Adipose tissue (tissue), 3 donors: Measurements from ENCODE around the gene RAB22A. TPM values are rescaled to one million over a fixed set of nuclear protein-coding genes. Genes with fewer than 3 reads are reported as not detected.

Experiments
- H3K27ac ChIP-seq: one replicate; pipeline ENCODE4 v1.5.1; 2013; ENCODE audit warnings: low read depth, low read length
- WGBS, 3 donors: extraction: QIAGEN DNeasy Blood & Tissue Kit; methylation state at CpG; one replicate each; pipeline ENCODE4 v1.1.7; 2013; 5-methylcytosine and 5-hydroxymethylcytosine counted together
- polyA plus RNA-seq, 3 donors: library from polyadenylated mRNA; stranded (reverse); fragments of 200-250 nt; gene quantifications; one replicate each; pipeline ENCODE4 v1.2.3, GENCODE V29; 2013
- donor health status: healthy with polysubstance abuse.
- donor health status: Bipolar disorder and iron deficiency.
- donor health status: healthy.

Gene RAB22A
- polyA plus RNA-seq, 3 donors = 2.7 to 10.9 (median 5.4) TPM

- WGBS, 3 donors = 83 to 89% (median 88%) methylated on average over 7 of the region's 7 CpGs
- no peak overlapping the region for H3K27ac ChIP-seq
Measured at GRCh38 chr20:58296051-58296837, 13.3 kb upstream of the RAB22A start.

- H3K27ac ChIP-seq = no peak overlapping the region
- 46 to 72% (median 54%) methylated on average over 2 of the region's 2 CpGs for WGBS, 3 donors
Measured at GRCh38 chr20:58297394-58297793, 12.1 kb upstream of the RAB22A start.

DNA sequence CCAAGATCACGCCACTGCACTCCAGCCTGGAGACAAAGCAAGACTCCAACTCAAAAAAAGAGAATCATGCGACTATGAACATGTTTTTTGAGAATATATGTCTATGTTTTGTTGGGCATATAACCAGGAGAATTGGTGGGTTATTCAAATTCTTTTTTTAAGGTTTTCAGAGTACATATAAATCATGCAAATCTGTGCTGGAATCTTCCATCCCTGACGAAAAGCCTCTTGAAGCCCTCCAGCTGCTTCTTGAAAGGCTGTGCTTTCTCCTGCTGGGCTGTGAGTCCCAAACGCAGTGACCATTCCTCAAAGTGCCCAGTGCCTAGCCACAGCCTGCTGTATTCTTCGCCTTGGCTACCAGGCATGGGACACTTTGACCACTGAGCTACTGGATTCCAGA is 9.2 kb upstream of the RAB22A start:
- H3K27ac ChIP-seq = no peak overlapping the region
- WGBS, 3 donors = 87 to 96% (median 93%) methylated on average over 5 of the region's 5 CpGs

DNA sequence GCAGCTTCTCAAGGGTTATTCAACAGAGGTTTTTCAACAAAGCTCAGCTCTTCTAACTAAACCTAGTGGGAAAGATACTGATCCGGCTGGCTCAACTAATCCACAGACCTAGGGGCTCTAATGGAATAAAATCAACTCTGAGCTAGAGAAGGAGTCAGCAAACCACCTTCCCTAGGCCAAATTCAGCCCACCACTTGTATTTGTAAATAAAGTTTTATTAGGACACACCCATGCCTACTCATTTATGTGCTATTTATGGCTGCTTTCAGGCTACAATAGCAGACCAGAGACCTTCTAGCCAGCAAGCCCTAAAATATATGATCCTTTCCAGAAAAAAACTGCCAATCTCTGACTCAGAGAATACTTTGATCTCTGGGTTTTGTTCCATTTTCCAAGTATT is 6.0 kb upstream of the RAB22A start:
- H3K27ac ChIP-seq = no peak overlapping the region
- 88 to 92% (median 91%) methylated on average over 1 of the region's 1 CpG for WGBS, 3 donors

GRCh38 chr20:58305061-58305460 is 4.5 kb upstream of the RAB22A start:
- WGBS, 3 donors = 96 to 100% (median 97%) methylated on average over 1 of the region's 1 CpG

GRCh38 chr20:58306421-58307261 is 2.9 kb upstream of the RAB22A start:
- 50 to 68% (median 60%) methylated on average over 11 of the region's 11 CpGs for WGBS, 3 donors
- no peak overlapping the region for H3K27ac ChIP-seq

More at GRCh38 chr20:58305061-58305460, 4.5 kb upstream of the RAB22A start:
- H3K27ac ChIP-seq = no peak overlapping the region

DNA sequence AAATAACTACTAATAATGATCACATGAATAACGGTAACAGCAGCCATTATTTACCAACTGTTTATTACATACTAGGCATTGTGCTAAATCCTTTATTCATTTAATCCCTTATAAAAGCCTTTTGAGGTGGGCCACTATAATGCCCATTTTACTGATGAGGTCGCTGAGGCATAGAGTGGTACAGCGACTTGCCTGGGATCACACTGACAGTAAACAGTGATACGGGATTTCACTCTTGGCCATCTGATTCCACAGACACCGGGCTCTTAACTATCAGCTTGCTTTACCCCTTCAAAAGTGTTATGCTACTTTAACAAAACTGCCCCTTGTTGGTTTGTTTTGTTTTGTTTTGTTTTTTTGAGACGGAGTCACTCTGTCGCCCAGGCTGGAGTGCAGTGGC is 2.2 kb upstream of the RAB22A start:
- H3K27ac ChIP-seq = no peak overlapping the region
- 90 to 92% (median 91%) methylated on average over 7 of the region's 7 CpGs for WGBS, 3 donors

GRCh38 chr20:58308290-58308679 is 1.2 kb upstream of the RAB22A start:
- no peak overlapping the region for H3K27ac ChIP-seq
- 47 to 70% (median 61%) methylated on average over 9 of the region's 9 CpGs for WGBS, 3 donors

DNA sequence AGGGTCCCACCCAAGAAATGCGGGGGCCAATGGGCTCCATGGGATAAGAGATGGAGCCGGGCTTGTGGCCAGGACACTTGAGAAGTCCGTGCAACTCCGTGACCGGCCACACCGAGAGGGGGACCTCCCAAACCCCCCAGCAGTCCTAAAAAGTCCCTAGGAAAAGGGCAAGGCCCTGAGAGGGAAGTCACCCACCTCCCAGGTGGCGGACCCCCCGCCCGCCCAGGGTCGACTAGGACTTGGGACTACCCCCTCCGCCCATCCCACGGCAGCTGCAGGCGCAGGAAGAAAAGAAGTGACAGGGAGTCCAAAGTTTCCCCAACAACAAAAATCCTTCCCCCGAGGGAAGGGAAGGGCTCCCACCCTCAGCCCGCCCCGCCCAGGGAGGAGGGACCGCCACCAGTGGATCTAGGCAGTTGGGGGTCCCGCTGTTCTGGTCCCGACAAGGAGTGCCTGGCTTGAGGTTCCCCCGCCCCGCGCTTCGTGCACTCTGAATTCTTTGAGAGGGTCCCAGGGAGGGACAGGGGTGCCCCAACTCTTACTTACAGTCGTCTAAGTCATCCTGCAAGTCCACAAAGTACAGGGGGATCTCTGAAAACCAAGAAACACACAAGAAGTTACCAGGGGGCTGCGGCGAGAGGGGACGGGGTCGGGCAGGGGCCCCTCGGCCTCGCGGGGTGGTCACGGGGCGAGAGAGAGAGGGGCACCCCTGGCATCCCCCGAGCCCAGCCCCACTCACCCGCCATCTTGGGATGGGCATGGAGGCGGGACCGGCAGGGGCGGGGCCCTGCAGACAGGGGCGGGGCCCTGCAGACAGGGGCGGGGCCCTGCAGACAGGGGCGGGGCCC is 611 bp upstream of the RAB22A start:
- H3K27ac ChIP-seq = no peak overlapping the region
- WGBS, 3 donors = 13 to 24% (median 15%) methylated on average over 27 to 39 of the region's 41 CpGs

GRCh38 chr20:58310291-58310782 is 822 bp downstream of the RAB22A start:
- 0 to 9% (median 3%) methylated on average over 1 of the region's 1 CpG for WGBS, 3 donors
- no peak overlapping the region for H3K27ac ChIP-seq

- WGBS, 3 donors = 81 to 95% (median 82%) methylated on average over 2 of the region's 2 CpGs
- H3K27ac ChIP-seq = no peak overlapping the region
Measured at GRCh38 chr20:58312836-58313235, 3.3 kb downstream of the RAB22A start.

DNA sequence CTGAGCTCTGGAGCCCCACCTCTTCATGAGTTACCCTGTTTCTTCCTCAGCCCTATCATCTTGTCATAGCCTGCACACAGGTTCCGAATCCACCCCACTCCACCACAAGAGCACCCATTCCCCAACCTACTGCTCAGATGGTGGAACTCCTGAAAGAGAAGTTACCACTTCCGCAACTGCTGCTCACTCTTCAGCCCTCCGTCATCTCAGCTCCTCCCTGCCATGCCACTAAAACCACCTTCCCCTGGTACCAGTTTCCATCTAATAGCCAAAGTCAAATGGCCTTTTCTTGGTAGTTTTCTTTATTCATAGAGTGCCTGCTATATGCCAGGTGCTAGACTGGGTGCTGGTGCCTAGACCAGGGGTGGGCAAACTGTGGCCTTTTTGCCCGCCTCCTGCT is 3.9 kb downstream of the RAB22A start:
- H3K27ac ChIP-seq = no peak overlapping the region
- 81 to 96% (median 90%) methylated on average over 4 of the region's 4 CpGs for WGBS, 3 donors

GRCh38 chr20:58321205-58321604 is 11.7 kb downstream of the RAB22A start:
- H3K27ac ChIP-seq = no peak overlapping the region
- 87 to 89% (median 87%) methylated on average over 4 of the region's 4 CpGs for WGBS, 3 donors

DNA sequence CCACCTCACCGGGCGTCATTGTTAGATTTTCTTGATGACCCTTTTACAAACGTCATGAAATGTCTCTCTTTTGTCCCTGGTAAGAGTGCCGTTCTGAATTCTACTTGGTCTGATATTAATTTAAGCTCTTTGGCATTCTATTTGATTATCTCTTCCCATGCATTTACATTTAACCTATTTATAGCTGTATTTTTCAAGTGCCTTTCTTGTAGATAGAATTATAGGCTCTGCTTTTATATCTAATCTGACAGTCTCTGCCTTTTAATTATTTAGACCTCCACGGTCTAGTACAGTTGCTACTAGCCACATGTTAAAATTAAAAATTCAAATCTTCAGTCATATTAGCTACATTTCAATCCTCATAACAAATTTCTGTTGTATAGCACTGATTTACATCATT is 12.6 kb downstream of the RAB22A start:
- WGBS, 3 donors = 71 to 87% (median 82%) methylated on average over 5 of the region's 5 CpGs
- H3K27ac ChIP-seq = no peak overlapping the region

GRCh38 chr20:58325912-58326311 is 16.4 kb downstream of the RAB22A start:
- 86 to 87% (median 86%) methylated on average over 2 of the region's 2 CpGs for WGBS, 3 donors
- H3K27ac ChIP-seq = no peak overlapping the region

DNA sequence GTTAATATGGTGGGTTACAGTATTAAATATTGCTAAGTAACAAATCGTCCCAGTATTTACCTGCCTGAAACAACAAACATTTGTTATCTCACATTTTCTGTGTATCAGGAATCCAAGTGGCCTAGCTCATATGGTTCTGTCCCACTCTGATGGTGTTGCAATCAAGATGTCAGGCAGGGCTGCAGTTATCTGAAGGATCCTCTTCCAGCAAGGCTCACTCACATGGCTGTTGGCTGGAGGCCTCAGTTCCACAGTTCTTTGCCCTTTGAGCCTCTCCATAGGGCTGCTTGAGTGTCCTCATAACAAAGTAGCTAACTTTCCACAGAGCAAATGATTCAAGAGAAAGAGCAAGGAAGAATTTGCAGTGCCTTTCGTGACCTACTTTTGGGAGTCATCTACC is 17.7 kb downstream of the RAB22A start:
- whole genome bisulfite sequencing, 3 donors = 60 to 77% (median 75%) methylated on average over 2 of the region's 2 CpGs
- no peak overlapping the region for H3K27ac ChIP-seq

GRCh38 chr20:58328836-58329235 is 19.3 kb downstream of the RAB22A start:
- H3K27ac ChIP-seq = no peak overlapping the region
- 85 to 94% (median 94%) methylated on average over 7 of the region's 7 CpGs for WGBS, 3 donors

DNA sequence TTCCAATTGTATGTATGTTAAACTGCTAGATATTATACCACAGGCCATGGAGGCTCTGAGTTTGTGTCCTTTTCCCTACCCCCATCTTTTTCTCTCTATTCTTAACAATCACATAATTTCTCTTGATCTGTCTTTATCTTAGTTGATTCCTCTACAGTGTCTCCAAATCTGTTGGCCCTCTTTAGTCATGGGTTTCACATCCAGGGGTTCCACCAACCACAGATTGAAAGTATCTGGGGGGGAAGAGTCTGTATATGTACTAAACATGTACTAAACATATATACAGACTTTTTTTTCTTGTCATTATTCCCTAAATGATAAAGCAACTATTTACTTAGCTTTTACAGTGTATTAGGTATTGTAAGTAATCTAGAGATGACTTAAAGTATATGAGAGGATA is 20.2 kb downstream of the RAB22A start:
- no peak overlapping the region for H3K27ac ChIP-seq

GRCh38 chr20:58330249-58330648 is 20.7 kb downstream of the RAB22A start:
- 67 to 76% (median 69%) methylated on average over 3 of the region's 3 CpGs for WGBS, 3 donors
- no peak overlapping the region for H3K27ac ChIP-seq
